ENCODE data around the gene AP5Z1.

GRCh38 chr7:4789194-4790077, 14.0 kb downstream of the AP5Z1 start:
- TF ChIP-seq CTCF (IDR thresholded peaks at IDR 0.05) (no peak), POLR2A (IDR thresholded peaks at IDR 0.05) (no peak)

Measured in uterus (tissue), 2 donors.